ENCODE results near the gene OR10D3. TPM values are rescaled to one million over a fixed set of nuclear protein-coding genes. Genes with fewer than 3 reads are reported as not detected.

Gene OR10D3
- total RNA-seq, 1 donor from 2014 or later: not detected

DNA sequence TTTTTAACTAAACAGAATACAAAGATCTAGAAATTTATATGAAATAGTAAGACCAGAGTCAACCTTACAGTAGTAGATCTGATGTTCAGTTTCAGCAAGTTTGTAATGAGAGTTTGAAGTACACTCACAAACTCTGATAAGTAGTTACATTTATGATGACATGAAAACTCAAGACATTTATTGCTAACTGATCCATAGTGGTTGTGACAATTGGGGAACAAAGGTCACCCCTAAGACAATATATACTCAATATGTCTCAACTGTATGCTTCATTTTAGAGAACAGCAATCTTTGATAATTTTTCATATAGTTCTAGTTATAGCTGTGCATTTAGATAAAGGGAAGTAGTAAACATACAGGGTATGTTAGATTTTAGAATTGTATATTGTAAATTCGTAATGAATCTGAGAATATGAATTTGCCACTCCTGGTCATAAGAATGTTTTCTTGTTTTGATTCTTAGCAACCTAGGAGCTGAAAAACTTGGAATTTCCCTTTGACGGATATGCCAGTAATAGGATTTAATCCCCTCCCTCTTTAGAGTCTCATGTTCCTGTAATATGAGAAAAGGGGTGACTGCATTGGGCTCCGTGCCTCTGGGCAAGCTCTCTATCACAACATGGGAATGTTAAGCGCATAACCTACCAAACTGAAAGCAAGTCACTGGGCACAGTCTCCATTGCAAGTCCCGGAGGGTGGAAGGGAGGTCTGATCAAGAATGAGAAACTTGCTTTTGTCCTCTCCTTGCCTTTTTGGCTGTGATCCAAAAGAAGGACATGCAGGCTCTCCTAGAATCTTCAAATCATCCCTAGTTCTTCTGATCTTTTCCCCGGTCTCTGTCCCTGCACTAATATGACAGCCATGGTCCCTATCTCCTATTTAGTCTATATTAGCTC lies 11.4 kb downstream of the OR10D3 start:
- TF ChIP-seq, protein P1, sequence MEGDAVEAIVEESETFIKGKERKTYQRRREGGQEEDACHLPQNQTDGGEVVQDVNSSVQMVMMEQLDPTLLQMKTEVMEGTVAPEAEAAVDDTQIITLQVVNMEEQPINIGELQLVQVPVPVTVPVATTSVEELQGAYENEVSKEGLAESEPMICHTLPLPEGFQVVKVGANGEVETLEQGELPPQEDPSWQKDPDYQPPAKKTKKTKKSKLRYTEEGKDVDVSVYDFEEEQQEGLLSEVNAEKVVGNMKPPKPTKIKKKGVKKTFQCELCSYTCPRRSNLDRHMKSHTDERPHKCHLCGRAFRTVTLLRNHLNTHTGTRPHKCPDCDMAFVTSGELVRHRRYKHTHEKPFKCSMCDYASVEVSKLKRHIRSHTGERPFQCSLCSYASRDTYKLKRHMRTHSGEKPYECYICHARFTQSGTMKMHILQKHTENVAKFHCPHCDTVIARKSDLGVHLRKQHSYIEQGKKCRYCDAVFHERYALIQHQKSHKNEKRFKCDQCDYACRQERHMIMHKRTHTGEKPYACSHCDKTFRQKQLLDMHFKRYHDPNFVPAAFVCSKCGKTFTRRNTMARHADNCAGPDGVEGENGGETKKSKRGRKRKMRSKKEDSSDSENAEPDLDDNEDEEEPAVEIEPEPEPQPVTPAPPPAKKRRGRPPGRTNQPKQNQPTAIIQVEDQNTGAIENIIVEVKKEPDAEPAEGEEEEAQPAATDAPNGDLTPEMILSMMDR (IDR thresholded peaks at IDR 0.05): no peak
- TF ChIP-seq POLR2A (IDR thresholded peaks at IDR 0.05) (no peak), POLR2AphosphoS5 (IDR thresholded peaks at IDR 0.05; ENCODE audit: insufficient read depth in 1 of 2, low read depth in 1 of 2) (no peak)
- H3K4me3 ChIP-seq: no peak overlapping the region
- intact Hi-C loops (cut with DNase I): no loop called here
- DNase-seq (ENCODE audit: extremely low spot score in 2 of 2): no peak
- no peaks in the 10 kb centered on the region for H3K4me1 ChIP-seq
- no peak overlapping the region for H3K27ac ChIP-seq
- no peaks in the 10 kb centered on the region for H3K36me3 ChIP-seq
- no peaks in the 10 kb centered on the region for H3K9me3 ChIP-seq
- H3K27me3 ChIP-seq: no peaks in the 10 kb centered on the region

DNA sequence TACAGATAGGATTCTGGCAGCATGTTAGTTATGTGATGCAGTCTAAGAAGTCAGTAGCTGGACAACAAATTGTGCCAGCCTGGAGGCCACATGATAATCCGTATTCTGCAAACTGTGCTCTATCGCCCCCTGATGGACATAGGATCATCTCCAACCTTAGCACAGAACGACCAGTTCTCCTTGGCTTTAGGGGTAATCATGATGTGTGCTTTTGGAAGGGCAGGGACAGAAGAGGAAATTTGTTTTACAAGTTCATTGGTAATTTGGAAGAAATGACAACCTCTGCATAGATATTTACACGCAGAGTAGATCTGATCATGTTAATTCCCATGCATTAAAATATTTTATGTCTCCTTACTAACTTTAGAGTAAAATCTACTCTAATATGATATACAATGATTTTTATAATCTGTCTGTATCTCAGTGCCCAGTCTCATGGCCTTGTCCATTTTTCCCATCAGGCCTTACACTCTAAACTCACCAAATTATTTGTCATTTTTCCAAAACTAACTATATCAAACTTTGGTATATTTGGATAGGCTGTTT lies 12.1 kb downstream of the OR10D3 start:
- Histone ChIP-seq H3K36me3 (no peaks in the 10 kb centered on the region), H3K9me3 (no peaks in the 10 kb centered on the region), H3K4me1 (no peaks in the 10 kb centered on the region), H3K4me3 (no peak overlapping the region), H3K27ac (no peak overlapping the region), H3K27me3 (no peaks in the 10 kb centered on the region)
- TF ChIP-seq POLR2AphosphoS5 (IDR thresholded peaks at IDR 0.05; ENCODE audit: insufficient read depth in 1 of 2, low read depth in 1 of 2): no peak
- TF ChIP-seq, protein P1 (IDR thresholded peaks at IDR 0.05): peak in 2 of 3 experiments; percentile 12 to 25
- intact Hi-C loops (cut with DNase I): no loop called here
- DNase-seq (ENCODE audit: extremely low spot score in 2 of 2): no peak

DNA sequence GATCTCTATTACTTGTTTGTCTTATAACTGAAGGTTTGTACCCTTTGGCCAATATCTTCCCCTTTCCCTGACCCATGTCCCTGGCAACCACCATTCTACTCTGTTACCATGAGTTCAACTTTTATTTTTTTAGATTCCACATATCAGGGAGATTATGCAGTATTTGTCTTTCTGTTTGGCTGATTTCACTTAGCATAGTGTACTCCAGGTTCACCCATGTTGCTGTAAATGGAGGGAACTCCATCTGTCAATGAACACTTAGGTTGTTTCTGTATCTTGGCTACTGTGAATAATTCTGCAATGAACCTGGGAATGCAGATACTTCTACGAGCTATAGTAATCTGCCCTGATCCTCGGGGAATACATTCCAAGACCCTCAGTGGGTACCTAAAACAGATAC lies 14.9 kb downstream of the OR10D3 start:
- no peak for DNase-seq (ENCODE audit: extremely low spot score in 2 of 2)
- H3K4me1 ChIP-seq: no peaks in the 10 kb centered on the region
- no peaks in the 10 kb centered on the region for H3K9me3 ChIP-seq
- TF ChIP-seq, protein P1 (IDR thresholded peaks at IDR 0.05): no peak
- TF ChIP-seq POLR2AphosphoS5 (IDR thresholded peaks at IDR 0.05; ENCODE audit: insufficient read depth in 1 of 2, low read depth in 1 of 2): no peak
- no peak for TF ChIP-seq POLR2A (IDR thresholded peaks at IDR 0.05)
- H3K27ac ChIP-seq: no peak overlapping the region
- H3K4me3 ChIP-seq: no peak overlapping the region
- no peaks in the 10 kb centered on the region for H3K36me3 ChIP-seq
- H3K27me3 ChIP-seq: no peaks in the 10 kb centered on the region
- intact Hi-C loops (cut with DNase I): no loop called here

DNA sequence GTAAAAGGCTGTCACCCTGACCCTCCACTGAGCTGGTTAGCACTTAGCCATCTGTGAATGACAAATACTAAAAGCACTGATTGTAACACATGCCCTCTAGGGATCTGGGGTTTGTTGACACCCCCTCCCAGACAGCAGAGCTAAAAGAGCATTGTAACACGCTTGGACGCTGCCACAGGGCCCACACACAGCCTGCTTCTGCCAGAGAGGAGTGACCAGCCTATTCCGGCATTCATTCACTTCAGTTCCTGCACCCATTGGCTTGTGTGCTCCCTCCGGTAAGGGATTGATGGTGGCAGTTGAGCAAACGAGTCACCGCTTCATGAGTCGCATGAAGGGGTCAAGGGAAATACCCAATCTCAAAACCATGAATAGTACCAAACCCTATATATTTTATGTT lies 15.8 kb downstream of the OR10D3 start:
- H3K4me3 ChIP-seq: no peak overlapping the region
- intact Hi-C loops (cut with DNase I): no loop called here

More for the DNA sequence above, 15.8 kb downstream of the OR10D3 start:
- Histone ChIP-seq H3K27me3 (no peaks in the 10 kb centered on the region), H3K4me1 (no peaks in the 10 kb centered on the region), H3K36me3 (no peaks in the 10 kb centered on the region), H3K27ac (no peak overlapping the region), H3K9me3 (no peaks in the 10 kb centered on the region)
- TF ChIP-seq POLR2A (IDR thresholded peaks at IDR 0.05): no peak
- TF ChIP-seq, protein P1 (IDR thresholded peaks at IDR 0.05): no peak
- DNase-seq (ENCODE audit: extremely low spot score in 2 of 2): no peak

Measured in vagina (tissue), 2 donors.